ENCODE results near the gene TIAM2. TPM values are rescaled to one million over a fixed set of nuclear protein-coding genes. Genes with fewer than 3 reads are reported as not detected.
"Not testable (repeated sequence)": the region's sequence is repeated elsewhere in the genome, so short reads cannot be mapped to it uniquely, and the experiment has no call there.

TIAM2 gene
- total and polyA plus RNA-seq, 12 donors: 4.3 to 22.5 (median 11.8) TPM

DNA sequence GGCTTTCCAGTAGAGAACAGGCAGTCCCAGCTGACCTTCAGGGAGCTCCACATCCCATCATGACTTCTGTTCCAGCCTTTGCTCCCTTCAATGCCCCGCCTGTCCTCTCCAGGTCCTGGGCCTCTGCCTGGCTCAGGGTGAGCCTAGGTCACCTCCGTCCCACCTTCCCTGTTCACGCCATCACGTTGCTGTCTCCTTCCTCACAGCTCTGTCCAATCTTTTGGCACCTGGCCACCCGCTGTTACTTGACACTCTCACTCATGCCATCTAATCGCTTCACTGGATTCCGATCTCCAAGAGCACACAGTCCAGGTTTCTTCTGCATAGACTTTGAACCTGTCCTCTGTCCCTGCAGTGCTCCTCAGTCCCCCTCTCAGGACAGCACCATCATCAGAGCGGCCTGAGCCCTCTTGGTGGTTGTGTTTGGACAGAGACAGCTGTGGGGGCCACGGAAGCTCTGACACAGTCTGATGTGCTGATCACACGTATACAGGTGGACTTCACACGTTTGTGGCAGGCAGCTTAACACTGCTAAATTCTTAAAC lies 34.7 kb upstream of the TIAM2 start:
- H3K27ac ChIP-seq: no peak overlapping the region
- intact Hi-C loops (cut with DNase I): no loop called here
- H3K4me3 ChIP-seq: no peak overlapping the region
- 64 to 66% methylated on average over 11 of the region's 11 CpGs for WGBS, 2 donors
- no peak for TF ChIP-seq CTCF (IDR thresholded peaks at IDR 0.05)
- no peaks in the 10 kb centered on the region for H3K27me3 ChIP-seq
- DNase-seq: peak in 1 of 2 donors; percentile 27
- peaks cover 0 to 6% (median 0%) of the 10 kb centered on the region in 9 donors for H3K4me1 ChIP-seq
- no peaks in the 10 kb centered on the region for H3K9me3 ChIP-seq
- H3K36me3 ChIP-seq: peaks cover 0 to 31% (median 0%) of the 10 kb centered on the region in 9 donors
- peak in 6 of 8 donors; percentile 17 to 82 (median 52) for ATAC-seq

GRCh38 chr6:154960854-154961530 lies 34.1 kb upstream of the TIAM2 start:
- peaks cover 0 to 31% (median 0%) of the 10 kb centered on the region in 9 donors for H3K36me3 ChIP-seq
- intact Hi-C loops (cut with DNase I): no loop called here
- WGBS, 2 donors: 93 to 94% methylated on average over 6 of the region's 6 CpGs
- peaks cover 0 to 6% (median 0%) of the 10 kb centered on the region in 9 donors for H3K4me1 ChIP-seq
- ATAC-seq: no peak
- TF ChIP-seq CTCF (IDR thresholded peaks at IDR 0.05): no peak
- H3K27ac ChIP-seq: no peak overlapping the region
- no peak for DNase-seq
- H3K9me3 ChIP-seq: no peaks in the 10 kb centered on the region
- no peak overlapping the region for H3K4me3 ChIP-seq
- no peaks in the 10 kb centered on the region for H3K27me3 ChIP-seq

DNA sequence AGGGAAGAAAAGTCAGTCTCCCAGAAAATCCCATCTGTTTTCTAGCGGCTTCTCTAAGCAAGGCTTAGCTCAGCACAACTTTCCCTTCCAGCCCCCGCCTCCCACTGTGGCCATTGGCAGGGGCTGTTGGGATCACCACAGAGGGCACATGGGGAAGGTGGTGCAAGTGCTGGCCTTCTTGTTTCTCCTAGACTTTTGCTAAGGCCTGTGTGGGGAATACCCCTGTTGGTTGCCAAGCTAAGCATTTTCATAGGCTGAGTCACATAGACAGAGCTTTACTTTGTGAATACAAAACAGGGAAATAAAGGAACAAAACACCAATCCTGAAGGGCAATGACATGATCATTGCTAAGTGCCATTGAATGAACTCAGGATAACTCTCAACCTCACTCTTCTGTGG lies 32.4 kb upstream of the TIAM2 start:
- no peak overlapping the region for H3K4me3 ChIP-seq
- no peak overlapping the region for H3K27ac ChIP-seq
- H3K36me3 ChIP-seq: peaks cover 0 to 31% (median 0%) of the 10 kb centered on the region in 9 donors
- ATAC-seq (no peak), DNase-seq (no peak)
- intact Hi-C loops (cut with DNase I): no loop called here
- H3K27me3 ChIP-seq: no peaks in the 10 kb centered on the region
- H3K4me1 ChIP-seq: peaks cover 0 to 6% (median 0%) of the 10 kb centered on the region in 9 donors
- no peaks in the 10 kb centered on the region for H3K9me3 ChIP-seq
- WGBS, 2 donors: 97% methylated on average over 2 of the region's 2 CpGs
- TF ChIP-seq CTCF (IDR thresholded peaks at IDR 0.05): no peak

- H3K27me3 ChIP-seq; H3K4me1 ChIP-seq; intact Hi-C loops (cut with DNase I); H3K4me3 ChIP-seq; ATAC-seq; DNase-seq; H3K27ac ChIP-seq; H3K9me3 ChIP-seq: not testable (repeated sequence)
- H3K36me3 ChIP-seq: peaks cover 0 to 20% (median 0%) of the 10 kb centered on the region in 9 donors
- WGBS, 2 donors: 94 to 98% methylated on average over 31 to 45 of the region's 51 CpGs
Observed at GRCh38 chr6:154966065-154966770, 28.9 kb upstream of the TIAM2 start.
